Measurements from ENCODE around the gene AQP6.

Gene AQP6

GRCh38 chr12:49954863-49955830 lies 17.6 kb upstream of the AQP6 start:
- Histone ChIP-seq H3K23ac (ENCODE audit: low read depth, low read length, poor library complexity) (no peak overlapping the region), H3K4ac (ENCODE audit: low read length) (no peak overlapping the region), H4K91ac (ENCODE audit: low read depth, low read length, poor library complexity) (no peak overlapping the region), H3K36me3 (replicated peaks in 1 of 2; ENCODE audit: control insufficient read depth in 2 of 2, insufficient read depth in 2 of 2, low read length in 2 of 2) (no peaks in the 10 kb centered on the region), H3K27me3 (ENCODE audit: control insufficient read depth in 3 of 3, insufficient read depth in 3 of 3, low read depth in 1 of 3, low read length in 3 of 3) (peaks cover 0 to 32% (median 21%) of the 10 kb centered on the region in 3 experiments), H2BK120ac (ENCODE audit: low read depth, low read length) (no peak overlapping the region), H3K18ac (ENCODE audit: low read length) (peak overlapping the region; percentile 91), H2AFZ (ENCODE audit: low read length) (no peak overlapping the region), H3K79me1 (ENCODE audit: low read depth, low read length) (no peaks in the 10 kb centered on the region), H3K4me2 (ENCODE audit: insufficient read depth, low read length, poor library complexity, severe bottlenecking) (no peak overlapping the region), H2AK5ac (ENCODE audit: low read depth, low read length) (peak overlapping the region; percentile 21), H3K9me3 (replicated peaks in 1 of 2; ENCODE audit: control insufficient read depth in 2 of 2, insufficient read depth in 1 of 2, low read depth in 1 of 2, low read length in 2 of 2) (no peaks in the 10 kb centered on the region), H2BK15ac (ENCODE audit: low read length) (no peak overlapping the region), H3K4me3 (ENCODE audit: low read length in 2 of 2) (no peak overlapping the region), H2BK5ac (ENCODE audit: low read length) (peak overlapping the region; percentile 11), H3K4me1 (ENCODE audit: control insufficient read depth in 2 of 2, insufficient read depth in 1 of 2, low read depth in 1 of 2, low read length in 2 of 2) (peaks cover 13 to 17% of the 10 kb centered on the region in 2 donors), H3K27ac (replicated peaks; ENCODE audit: low read length) (no peak overlapping the region), H4K8ac (ENCODE audit: low read depth, low read length) (no peak overlapping the region), H3K9ac (ENCODE audit: low read depth, low read length, poor library complexity) (peak overlapping the region; percentile 24), H2BK12ac (ENCODE audit: low read length) (peak overlapping the region; percentile 92), H3K14ac (ENCODE audit: low read length) (no peak overlapping the region)
- no peak for DNase-seq (ENCODE audit: low spot score)
- WGBS, 2 donors (ENCODE audit: extremely low coverage in 2 of 2, insufficient read length in 2 of 2, insufficient replicate concordance in 1 of 2): no CpG with 5 or more reads among the region's 53 CpGs

- Histone ChIP-seq H3K9me3 (replicated peaks in 1 of 2; ENCODE audit: control insufficient read depth in 2 of 2, insufficient read depth in 1 of 2, low read depth in 1 of 2, low read length in 2 of 2) (no peaks in the 10 kb centered on the region), H4K8ac (ENCODE audit: low read depth, low read length) (no peak overlapping the region), H3K27ac (replicated peaks; ENCODE audit: low read length) (no peak overlapping the region), H3K23ac (ENCODE audit: low read depth, low read length, poor library complexity) (peak overlapping the region; percentile 29), H2BK12ac (ENCODE audit: low read length) (no peak overlapping the region), H3K4me2 (ENCODE audit: insufficient read depth, low read length, poor library complexity, severe bottlenecking) (no peak overlapping the region), H3K4me1 (ENCODE audit: control insufficient read depth in 2 of 2, insufficient read depth in 1 of 2, low read depth in 1 of 2, low read length in 2 of 2) (peaks cover 16 to 19% of the 10 kb centered on the region in 2 donors), H3K4ac (ENCODE audit: low read length) (no peak overlapping the region), H3K4me3 (ENCODE audit: low read length in 2 of 2) (no peak overlapping the region), H2BK5ac (ENCODE audit: low read length) (no peak overlapping the region), H3K79me1 (ENCODE audit: low read depth, low read length) (no peaks in the 10 kb centered on the region), H2BK120ac (ENCODE audit: low read depth, low read length) (no peak overlapping the region), H3K9ac (ENCODE audit: low read depth, low read length, poor library complexity) (no peak overlapping the region), H2BK15ac (ENCODE audit: low read length) (no peak overlapping the region), H4K91ac (ENCODE audit: low read depth, low read length, poor library complexity) (no peak overlapping the region), H3K36me3 (replicated peaks in 1 of 2; ENCODE audit: control insufficient read depth in 2 of 2, insufficient read depth in 2 of 2, low read length in 2 of 2) (no peaks in the 10 kb centered on the region), H3K27me3 (ENCODE audit: control insufficient read depth in 3 of 3, insufficient read depth in 3 of 3, low read depth in 1 of 3, low read length in 3 of 3) (peaks cover 4 to 41% (median 18%) of the 10 kb centered on the region in 3 experiments), H2AFZ (ENCODE audit: low read length) (no peak overlapping the region), H2AK5ac (ENCODE audit: low read depth, low read length) (peak overlapping the region; percentile 21), H3K18ac (ENCODE audit: low read length) (peak overlapping the region; percentile 91), H3K14ac (ENCODE audit: low read length) (no peak overlapping the region)
- no CpG with 5 or more reads among the region's 13 CpGs for WGBS, 2 donors (ENCODE audit: extremely low coverage in 2 of 2, insufficient read length in 2 of 2, insufficient replicate concordance in 1 of 2)
- no peak for DNase-seq (ENCODE audit: low spot score)
These were observed 16.7 kb upstream of the AQP6 start for GRCh38 chr12:49955899-49956662.

GRCh38 chr12:49956663-49957569 lies 15.8 kb upstream of the AQP6 start:
- no peak overlapping the region for H3K27ac ChIP-seq (replicated peaks; ENCODE audit: low read length)
- H3K27me3 ChIP-seq (ENCODE audit: control insufficient read depth in 3 of 3, insufficient read depth in 3 of 3, low read depth in 1 of 3, low read length in 3 of 3): peaks cover 8 to 47% (median 12%) of the 10 kb centered on the region in 3 experiments
- no CpG with 5 or more reads among the region's 6 CpGs for WGBS, 2 donors (ENCODE audit: extremely low coverage in 2 of 2, insufficient read length in 2 of 2, insufficient replicate concordance in 1 of 2)

More at GRCh38 chr12:49956663-49957569, 15.8 kb upstream of the AQP6 start:
- no peak overlapping the region for H2BK15ac ChIP-seq (ENCODE audit: low read length)
- H3K9me3 ChIP-seq (replicated peaks in 1 of 2; ENCODE audit: control insufficient read depth in 2 of 2, insufficient read depth in 1 of 2, low read depth in 1 of 2, low read length in 2 of 2): no peaks in the 10 kb centered on the region
- no peak overlapping the region for H3K4me2 ChIP-seq (ENCODE audit: insufficient read depth, low read length, poor library complexity, severe bottlenecking)
- no peak overlapping the region for H4K8ac ChIP-seq (ENCODE audit: low read depth, low read length)
- no peak overlapping the region for H2AFZ ChIP-seq (ENCODE audit: low read length)
- H2BK120ac ChIP-seq (ENCODE audit: low read depth, low read length): no peak overlapping the region
- peaks cover 16 to 19% of the 10 kb centered on the region in 2 donors for H3K4me1 ChIP-seq (ENCODE audit: control insufficient read depth in 2 of 2, insufficient read depth in 1 of 2, low read depth in 1 of 2, low read length in 2 of 2)
- no peak overlapping the region for H3K23ac ChIP-seq (ENCODE audit: low read depth, low read length, poor library complexity)
- H4K91ac ChIP-seq (ENCODE audit: low read depth, low read length, poor library complexity): no peak overlapping the region
- no peak overlapping the region for H3K4ac ChIP-seq (ENCODE audit: low read length)
- no peaks in the 10 kb centered on the region for H3K79me1 ChIP-seq (ENCODE audit: low read depth, low read length)
- DNase-seq (ENCODE audit: low spot score): no peak
- H2BK5ac ChIP-seq (ENCODE audit: low read length): no peak overlapping the region
- H3K18ac ChIP-seq (ENCODE audit: low read length): no peak overlapping the region
- no peak overlapping the region for H3K14ac ChIP-seq (ENCODE audit: low read length)
- no peak overlapping the region for H3K4me3 ChIP-seq (ENCODE audit: low read length in 2 of 2)
- H2AK5ac ChIP-seq (ENCODE audit: low read depth, low read length): peak overlapping the region; percentile 7
- H3K36me3 ChIP-seq (replicated peaks in 1 of 2; ENCODE audit: control insufficient read depth in 2 of 2, insufficient read depth in 2 of 2, low read length in 2 of 2): no peaks in the 10 kb centered on the region
- no peak overlapping the region for H2BK12ac ChIP-seq (ENCODE audit: low read length)
- H3K9ac ChIP-seq (ENCODE audit: low read depth, low read length, poor library complexity): no peak overlapping the region

Data from neuronal stem cell (in vitro differentiated cells).